ENCODE data around the gene PDZD2. TPM values are rescaled to one million over a fixed set of nuclear protein-coding genes. Genes with fewer than 3 reads are reported as not detected.

The PDZD2 gene
- total RNA-seq, 4 donors from 2014 or later, result 13.7 to 26.7 (median 24.1) TPM

GRCh38 chr5:31783086-31783645 lies 144.2 kb downstream of the PDZD2 start:
- 31 to 40% methylated on average over 10 of the region's 10 CpGs for WGBS, 2 donors
- DNase-seq, result no peak
- H3K27ac ChIP-seq, result no peak overlapping the region
- H3K9me3 ChIP-seq, result no peaks in the 10 kb centered on the region
- peaks cover 0 to 20% (median 0%) of the 10 kb centered on the region in 3 donors for H3K4me1 ChIP-seq
- TF ChIP-seq, protein P1, sequence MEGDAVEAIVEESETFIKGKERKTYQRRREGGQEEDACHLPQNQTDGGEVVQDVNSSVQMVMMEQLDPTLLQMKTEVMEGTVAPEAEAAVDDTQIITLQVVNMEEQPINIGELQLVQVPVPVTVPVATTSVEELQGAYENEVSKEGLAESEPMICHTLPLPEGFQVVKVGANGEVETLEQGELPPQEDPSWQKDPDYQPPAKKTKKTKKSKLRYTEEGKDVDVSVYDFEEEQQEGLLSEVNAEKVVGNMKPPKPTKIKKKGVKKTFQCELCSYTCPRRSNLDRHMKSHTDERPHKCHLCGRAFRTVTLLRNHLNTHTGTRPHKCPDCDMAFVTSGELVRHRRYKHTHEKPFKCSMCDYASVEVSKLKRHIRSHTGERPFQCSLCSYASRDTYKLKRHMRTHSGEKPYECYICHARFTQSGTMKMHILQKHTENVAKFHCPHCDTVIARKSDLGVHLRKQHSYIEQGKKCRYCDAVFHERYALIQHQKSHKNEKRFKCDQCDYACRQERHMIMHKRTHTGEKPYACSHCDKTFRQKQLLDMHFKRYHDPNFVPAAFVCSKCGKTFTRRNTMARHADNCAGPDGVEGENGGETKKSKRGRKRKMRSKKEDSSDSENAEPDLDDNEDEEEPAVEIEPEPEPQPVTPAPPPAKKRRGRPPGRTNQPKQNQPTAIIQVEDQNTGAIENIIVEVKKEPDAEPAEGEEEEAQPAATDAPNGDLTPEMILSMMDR (IDR thresholded peaks at IDR 0.05), result no peak
- TF ChIP-seq POLR2A (IDR thresholded peaks at IDR 0.05), result no peak
- intact Hi-C loops (cut with DNase I), result no loop called here
- H3K4me3 ChIP-seq, result no peak overlapping the region
- no peaks in the 10 kb centered on the region for H3K27me3 ChIP-seq
- no peaks in the 10 kb centered on the region for H3K36me3 ChIP-seq

- DNase-seq, result no peak
- Histone ChIP-seq H3K36me3 (no peaks in the 10 kb centered on the region), H3K27me3 (no peaks in the 10 kb centered on the region), H3K4me1 (peaks cover 0 to 20% (median 0%) of the 10 kb centered on the region in 3 donors), H3K9me3 (no peaks in the 10 kb centered on the region), H3K27ac (no peak overlapping the region), H3K4me3 (no peak overlapping the region)
- no peak for TF ChIP-seq POLR2A (IDR thresholded peaks at IDR 0.05)
- TF ChIP-seq, protein P1 (IDR thresholded peaks at IDR 0.05), result no peak
- 24 to 68% methylated on average over 4 to 8 of the region's 8 CpGs for WGBS, 2 donors
- intact Hi-C loops (cut with DNase I), result no loop called here
Measured at GRCh38 chr5:31783731-31784130, 144.8 kb downstream of the PDZD2 start.

GRCh38 chr5:31786090-31786631 lies 147.2 kb downstream of the PDZD2 start:
- intact Hi-C loops (cut with DNase I), result no loop called here
- no peak for DNase-seq
- Histone ChIP-seq H3K36me3 (no peaks in the 10 kb centered on the region), H3K27me3 (no peaks in the 10 kb centered on the region), H3K27ac (no peak overlapping the region), H3K4me3 (no peak overlapping the region), H3K4me1 (peaks cover 0 to 20% (median 0%) of the 10 kb centered on the region in 3 donors), H3K9me3 (no peaks in the 10 kb centered on the region)
- TF ChIP-seq, protein P1 (IDR thresholded peaks at IDR 0.05), result no peak
- no peak for TF ChIP-seq POLR2A (IDR thresholded peaks at IDR 0.05)
- WGBS, 2 donors, result 24 to 31% methylated on average over 2 of the region's 3 CpGs

DNA sequence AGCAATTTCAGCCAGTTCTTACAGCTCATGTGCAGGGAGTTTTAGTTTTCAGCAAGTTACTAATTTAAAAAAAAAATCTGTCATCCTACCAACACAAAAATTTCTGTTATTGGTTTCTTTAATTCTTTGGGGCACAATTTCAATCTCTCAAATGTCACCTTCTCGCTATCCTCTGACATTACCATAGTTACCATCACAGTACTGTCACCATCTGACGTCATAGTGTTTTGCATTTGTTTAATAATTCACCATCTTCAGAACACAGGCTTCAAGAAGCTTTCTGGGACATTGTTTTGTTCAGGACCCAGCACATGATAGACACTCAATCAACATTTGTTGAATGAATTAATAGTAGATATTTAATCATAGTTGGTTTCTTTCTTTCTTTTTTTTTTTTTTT lies 155.1 kb downstream of the PDZD2 start:
- Histone ChIP-seq H3K36me3 (no peaks in the 10 kb centered on the region), H3K4me3 (no peak overlapping the region), H3K9me3 (no peaks in the 10 kb centered on the region), H3K4me1 (no peaks in the 10 kb centered on the region), H3K27ac (no peak overlapping the region), H3K27me3 (no peaks in the 10 kb centered on the region)
- no peak for DNase-seq
- WGBS, 2 donors, result 77 to 85% methylated on average over 2 of the region's 2 CpGs
- TF ChIP-seq, protein P1 (IDR thresholded peaks at IDR 0.05), result no peak
- TF ChIP-seq POLR2A (IDR thresholded peaks at IDR 0.05), result no peak
- intact Hi-C loops (cut with DNase I), result no loop called here

DNA sequence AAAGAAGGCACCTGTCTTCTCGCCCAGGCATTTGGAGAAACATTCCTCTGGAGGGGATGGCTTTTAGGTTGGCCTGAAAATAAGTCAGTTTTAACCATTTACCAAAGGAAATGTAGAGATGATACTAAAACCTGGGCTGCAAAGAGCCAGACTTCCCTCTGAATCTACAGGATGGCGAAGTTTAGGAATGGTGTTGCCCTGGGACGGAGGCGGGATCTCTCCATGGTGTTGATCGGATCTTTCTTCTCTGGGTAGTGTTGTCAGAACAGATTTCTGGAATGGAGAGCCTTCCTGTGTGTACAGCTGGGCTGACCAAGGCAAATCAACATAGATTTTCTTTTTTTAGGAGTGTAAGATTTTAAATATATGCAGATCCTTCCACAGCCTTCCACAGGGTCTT lies 159.2 kb downstream of the PDZD2 start:
- DNase-seq, result no peak
- no peak overlapping the region for H3K4me3 ChIP-seq
- no peaks in the 10 kb centered on the region for H3K9me3 ChIP-seq
- no peak overlapping the region for H3K27ac ChIP-seq
- intact Hi-C loops (cut with DNase I), result no loop called here
- H3K36me3 ChIP-seq, result no peaks in the 10 kb centered on the region
- H3K4me1 ChIP-seq, result no peaks in the 10 kb centered on the region
- TF ChIP-seq POLR2A (IDR thresholded peaks at IDR 0.05), result no peak
- TF ChIP-seq, protein P1 (IDR thresholded peaks at IDR 0.05), result no peak
- H3K27me3 ChIP-seq, result peaks cover 0 to 10% (median 0%) of the 10 kb centered on the region in 4 donors
- 88 to 93% methylated on average over 5 of the region's 5 CpGs for WGBS, 2 donors
